Nephron progenitor cell (in vitro differentiated cells): ENCODE measurements around the gene CAPZB.

ENCODE experiments used
- DNase-seq: peaks from one replicate; pipeline ENCODE4 v3.0.0; 2021
- H3K27ac Mint-ChIP-seq: 2 replicates; pipeline ENCODE4 v1.8.0; 2021; ENCODE audit warnings: mild to moderate bottlenecking, moderate library complexity, mixed read lengths
- H3K27me3 Mint-ChIP-seq: 2 replicates; pipeline ENCODE4 v1.8.0; 2021; ENCODE audit warnings: mild to moderate bottlenecking, low read depth, mixed read lengths; ENCODE audit not compliant: poor library complexity
- H3K36me3 Mint-ChIP-seq: 2 replicates; pipeline ENCODE4 v1.8.0; 2021; ENCODE audit warnings: low read depth, mixed read lengths
- H3K4me1 Mint-ChIP-seq: 2 replicates; pipeline ENCODE4 v1.8.0; 2021; ENCODE audit warnings: mixed read lengths
- H3K4me3 Mint-ChIP-seq: 2 replicates; pipeline ENCODE4 v1.8.0; 2021; ENCODE audit warnings: mild to moderate bottlenecking, moderate library complexity, mixed read lengths
- H3K9me3 Mint-ChIP-seq: 2 replicates; pipeline ENCODE4 v1.8.0; 2021; ENCODE audit warnings: mild to moderate bottlenecking, moderate library complexity, mixed read lengths
- TF ChIP-seq, protein P1 (sequence below): fragments of 200-600 bp; sonication (generic); IDR thresholded peaks from 2 replicates; pipeline ENCODE4 v1.5.0; 2021; ENCODE audit warnings: antibody characterized with exemption

CAPZB gene

DNA sequence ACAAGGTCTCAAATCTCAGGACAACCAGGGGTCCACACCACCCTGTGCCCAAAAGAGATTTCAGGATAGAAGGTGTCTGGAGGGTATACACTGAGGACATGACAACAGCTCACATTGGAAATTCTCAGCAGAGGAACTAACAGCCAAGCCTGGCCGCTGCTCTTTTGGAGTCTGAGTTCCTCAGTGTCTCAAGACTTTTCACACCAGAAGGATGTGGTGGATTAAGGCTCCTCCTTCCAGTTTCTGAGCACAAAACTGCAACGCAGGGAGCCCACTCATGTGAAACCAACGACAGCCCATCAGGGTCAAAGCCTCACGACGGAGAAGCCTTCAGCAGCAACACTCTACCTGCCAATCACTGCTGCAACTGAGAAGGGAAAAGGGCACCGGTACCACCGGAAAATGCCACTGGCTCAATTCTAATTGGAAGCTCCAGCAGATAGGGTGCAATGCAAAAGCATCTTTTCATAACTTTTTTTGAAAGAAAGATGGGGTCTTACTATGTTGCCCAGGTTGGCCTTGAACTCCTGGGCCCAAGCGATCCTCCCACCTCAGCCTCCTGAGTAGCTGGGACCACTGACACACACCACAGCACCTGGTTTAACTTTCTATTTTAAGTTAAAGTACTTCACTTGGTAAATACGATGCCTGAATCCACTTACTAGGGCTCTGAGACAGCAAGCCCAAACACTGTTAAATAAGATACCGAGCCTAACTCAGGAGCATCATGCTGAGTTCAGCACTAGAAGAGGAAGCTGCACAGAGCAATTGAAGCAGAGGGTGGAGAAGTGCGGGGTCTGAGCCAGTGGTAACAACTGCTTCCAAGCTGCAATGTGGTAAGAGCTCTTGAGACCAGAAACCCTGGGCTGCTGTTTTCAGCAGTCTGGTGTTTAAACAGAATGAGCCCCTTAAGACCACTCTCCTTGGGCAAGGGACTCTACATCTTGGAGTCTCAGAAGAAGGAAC, 7.8 kb downstream of the CAPZB start:
- Mint-ChIP-seq H3K9me3 (no peaks in the 10 kb centered on the region), H3K4me1 (peaks cover 58% of the 10 kb centered on the region), H3K27ac (peak overlapping the region; percentile 48)

GRCh38 chr1:19476450-19477190, 8.7 kb downstream of the CAPZB start:
- H3K27ac Mint-ChIP-seq = no peak overlapping the region

More for the DNA sequence above, 7.8 kb downstream of the CAPZB start:
- H3K4me3 Mint-ChIP-seq = no peak overlapping the region
- TF ChIP-seq, protein P1, sequence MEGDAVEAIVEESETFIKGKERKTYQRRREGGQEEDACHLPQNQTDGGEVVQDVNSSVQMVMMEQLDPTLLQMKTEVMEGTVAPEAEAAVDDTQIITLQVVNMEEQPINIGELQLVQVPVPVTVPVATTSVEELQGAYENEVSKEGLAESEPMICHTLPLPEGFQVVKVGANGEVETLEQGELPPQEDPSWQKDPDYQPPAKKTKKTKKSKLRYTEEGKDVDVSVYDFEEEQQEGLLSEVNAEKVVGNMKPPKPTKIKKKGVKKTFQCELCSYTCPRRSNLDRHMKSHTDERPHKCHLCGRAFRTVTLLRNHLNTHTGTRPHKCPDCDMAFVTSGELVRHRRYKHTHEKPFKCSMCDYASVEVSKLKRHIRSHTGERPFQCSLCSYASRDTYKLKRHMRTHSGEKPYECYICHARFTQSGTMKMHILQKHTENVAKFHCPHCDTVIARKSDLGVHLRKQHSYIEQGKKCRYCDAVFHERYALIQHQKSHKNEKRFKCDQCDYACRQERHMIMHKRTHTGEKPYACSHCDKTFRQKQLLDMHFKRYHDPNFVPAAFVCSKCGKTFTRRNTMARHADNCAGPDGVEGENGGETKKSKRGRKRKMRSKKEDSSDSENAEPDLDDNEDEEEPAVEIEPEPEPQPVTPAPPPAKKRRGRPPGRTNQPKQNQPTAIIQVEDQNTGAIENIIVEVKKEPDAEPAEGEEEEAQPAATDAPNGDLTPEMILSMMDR = no peak
- peaks cover 8% of the 10 kb centered on the region for H3K36me3 Mint-ChIP-seq
- H3K27me3 Mint-ChIP-seq = no peaks in the 10 kb centered on the region
- DNase-seq = no peak

DNA sequence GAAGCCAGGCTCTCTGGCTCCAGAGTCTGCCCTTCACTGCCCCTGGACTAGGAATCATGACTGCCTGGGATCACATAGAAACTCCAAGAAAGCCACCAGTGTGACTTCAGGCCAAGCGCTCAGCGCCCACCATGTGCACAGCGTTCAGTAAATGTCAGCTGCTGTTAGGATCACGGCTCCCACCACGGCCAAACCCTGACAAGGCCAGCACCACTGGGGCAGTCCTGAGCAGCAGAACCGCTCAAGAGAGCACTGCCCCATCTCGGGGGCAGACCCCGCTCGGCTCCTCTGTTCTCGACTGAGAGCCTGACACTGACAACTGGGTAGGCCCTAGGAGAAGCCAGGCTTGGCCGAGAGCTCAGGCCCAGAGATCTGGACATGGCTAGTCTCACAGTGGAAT, 10.0 kb downstream of the CAPZB start:
- Mint-ChIP-seq H3K9me3 (no peaks in the 10 kb centered on the region), H3K36me3 (peaks cover 23% of the 10 kb centered on the region), H3K27me3 (no peaks in the 10 kb centered on the region), H3K4me1 (peaks cover 45% of the 10 kb centered on the region), H3K27ac (peak overlapping the region; percentile 83), H3K4me3 (no peak overlapping the region)
- TF ChIP-seq, protein P1 = no peak
- no peak for DNase-seq

More at GRCh38 chr1:19476450-19477190, 8.7 kb downstream of the CAPZB start:
- no peak for DNase-seq
- H3K4me1 Mint-ChIP-seq = peaks cover 56% of the 10 kb centered on the region
- H3K4me3 Mint-ChIP-seq = no peak overlapping the region
- no peaks in the 10 kb centered on the region for H3K27me3 Mint-ChIP-seq
- TF ChIP-seq, protein P1 = no peak
- H3K36me3 Mint-ChIP-seq = peaks cover 16% of the 10 kb centered on the region
- H3K9me3 Mint-ChIP-seq = no peaks in the 10 kb centered on the region

- Mint-ChIP-seq H3K27me3 (no peaks in the 10 kb centered on the region), H3K4me3 (no peak overlapping the region), H3K9me3 (no peaks in the 10 kb centered on the region), H3K4me1 (peaks cover 56% of the 10 kb centered on the region), H3K36me3 (peaks cover 23% of the 10 kb centered on the region), H3K27ac (peak overlapping the region; percentile 64)
- no peak for DNase-seq
- TF ChIP-seq, protein P1 = no peak
Measured at GRCh38 chr1:19472174-19472573, 13.2 kb downstream of the CAPZB start.

DNA sequence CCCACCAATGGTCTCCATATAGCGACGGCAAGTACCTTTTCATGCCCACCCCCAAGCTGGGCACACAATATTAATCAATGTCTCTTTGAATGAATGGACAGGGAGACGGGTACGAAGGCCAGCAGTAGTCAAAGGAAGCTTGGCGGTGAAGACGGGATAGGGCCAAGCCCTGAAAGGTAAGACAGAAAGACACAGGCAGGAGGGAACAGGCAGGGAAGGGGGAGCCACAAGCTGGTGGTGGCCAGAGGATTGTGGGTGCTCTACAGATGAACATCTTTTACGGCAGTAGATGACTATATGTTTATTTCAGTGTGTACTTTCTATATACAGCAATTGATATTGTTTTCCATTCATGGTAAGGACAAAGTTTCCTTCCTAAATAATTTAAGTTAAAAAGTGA, 16.3 kb downstream of the CAPZB start:
- peak overlapping the region; percentile 95 for H3K27ac Mint-ChIP-seq
- no peaks in the 10 kb centered on the region for H3K27me3 Mint-ChIP-seq
- peaks cover 26% of the 10 kb centered on the region for H3K36me3 Mint-ChIP-seq
- H3K4me1 Mint-ChIP-seq = peaks cover 60% of the 10 kb centered on the region
- H3K4me3 Mint-ChIP-seq = no peak overlapping the region
- H3K9me3 Mint-ChIP-seq = no peaks in the 10 kb centered on the region
- DNase-seq = no peak
- TF ChIP-seq, protein P1 = no peak
